Measurements from ENCODE around the gene HSD17B8.

DNA sequence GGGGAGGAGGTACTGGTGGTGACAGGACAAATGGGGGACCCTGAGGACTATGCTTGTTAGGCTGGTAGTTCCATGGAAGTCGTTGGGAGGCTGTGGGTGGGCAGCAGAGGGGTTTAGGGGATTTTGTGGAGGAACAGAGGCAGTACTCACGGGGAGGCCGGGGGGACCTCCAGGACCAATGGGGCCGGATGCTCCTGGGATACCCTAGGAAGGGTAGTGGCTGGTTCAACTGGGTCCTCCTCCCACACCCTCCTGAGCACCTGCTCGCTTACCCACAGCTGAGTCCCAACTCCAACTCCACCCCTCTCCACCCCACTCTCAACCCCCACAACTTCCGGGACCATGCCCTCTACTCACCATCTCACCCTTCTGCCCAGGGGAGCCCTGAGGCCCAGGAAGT lies 38.1 kb upstream of the HSD17B8 start:
- TF ChIP-seq, protein P1, sequence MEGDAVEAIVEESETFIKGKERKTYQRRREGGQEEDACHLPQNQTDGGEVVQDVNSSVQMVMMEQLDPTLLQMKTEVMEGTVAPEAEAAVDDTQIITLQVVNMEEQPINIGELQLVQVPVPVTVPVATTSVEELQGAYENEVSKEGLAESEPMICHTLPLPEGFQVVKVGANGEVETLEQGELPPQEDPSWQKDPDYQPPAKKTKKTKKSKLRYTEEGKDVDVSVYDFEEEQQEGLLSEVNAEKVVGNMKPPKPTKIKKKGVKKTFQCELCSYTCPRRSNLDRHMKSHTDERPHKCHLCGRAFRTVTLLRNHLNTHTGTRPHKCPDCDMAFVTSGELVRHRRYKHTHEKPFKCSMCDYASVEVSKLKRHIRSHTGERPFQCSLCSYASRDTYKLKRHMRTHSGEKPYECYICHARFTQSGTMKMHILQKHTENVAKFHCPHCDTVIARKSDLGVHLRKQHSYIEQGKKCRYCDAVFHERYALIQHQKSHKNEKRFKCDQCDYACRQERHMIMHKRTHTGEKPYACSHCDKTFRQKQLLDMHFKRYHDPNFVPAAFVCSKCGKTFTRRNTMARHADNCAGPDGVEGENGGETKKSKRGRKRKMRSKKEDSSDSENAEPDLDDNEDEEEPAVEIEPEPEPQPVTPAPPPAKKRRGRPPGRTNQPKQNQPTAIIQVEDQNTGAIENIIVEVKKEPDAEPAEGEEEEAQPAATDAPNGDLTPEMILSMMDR (IDR thresholded peaks at IDR 0.05 in 2 of 3, conservative IDR thresholded peaks at IDR 0.05 in 1 of 3; ENCODE audit: borderline replicate concordance in 1 of 3, insufficient read depth in 1 of 3, low read depth in 2 of 3, low read length in 2 of 3) = no peak
- TF ChIP-seq JUND (IDR thresholded peaks at IDR 0.05) (no peak), RAD21 (IDR thresholded peaks at IDR 0.05; ENCODE audit: low read depth) (no peak), POLR2AphosphoS5 (IDR thresholded peaks at IDR 0.05; ENCODE audit: low read depth, low read length) (no peak), EZH2phosphoT487 (IDR thresholded peaks at IDR 0.05; ENCODE audit: borderline replicate concordance) (no peak), EZH2 (IDR thresholded peaks at IDR 0.05) (no peak)
- TF ChIP-seq, protein P2, sequence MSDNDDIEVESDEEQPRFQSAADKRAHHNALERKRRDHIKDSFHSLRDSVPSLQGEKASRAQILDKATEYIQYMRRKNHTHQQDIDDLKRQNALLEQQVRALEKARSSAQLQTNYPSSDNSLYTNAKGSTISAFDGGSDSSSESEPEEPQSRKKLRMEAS (IDR thresholded peaks at IDR 0.05) = no peak

All from HCT116 (cell line).